ENCODE results near the gene CCNL1.

DNA sequence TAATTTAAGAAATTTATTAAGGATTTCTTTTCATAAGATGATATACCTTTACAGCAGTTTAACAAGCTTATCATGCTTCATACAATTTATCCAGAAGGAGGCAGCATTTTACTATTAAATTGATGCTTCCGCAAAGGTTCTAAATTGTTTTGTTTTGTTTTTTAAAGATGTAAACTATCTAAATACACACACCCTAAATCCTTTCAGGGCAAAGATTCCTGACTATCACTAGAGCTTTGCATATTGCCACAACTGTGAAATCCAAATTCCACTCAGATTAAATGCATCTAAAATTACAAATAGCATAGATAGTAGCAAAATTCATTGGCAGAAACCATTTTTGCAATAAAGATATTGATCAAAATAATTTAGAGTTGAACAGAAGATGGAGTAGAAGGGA lies 44.5 kb upstream of the CCNL1 start:
- TF ChIP-seq RFX5 (IDR thresholded peaks at IDR 0.05; ENCODE audit: borderline replicate concordance, low read depth, low read length), result no peak
- TF ChIP-seq RBBP5 (IDR thresholded peaks at IDR 0.05; ENCODE audit: borderline replicate concordance, low read depth, low read length), result no peak
- TF ChIP-seq, protein P1, sequence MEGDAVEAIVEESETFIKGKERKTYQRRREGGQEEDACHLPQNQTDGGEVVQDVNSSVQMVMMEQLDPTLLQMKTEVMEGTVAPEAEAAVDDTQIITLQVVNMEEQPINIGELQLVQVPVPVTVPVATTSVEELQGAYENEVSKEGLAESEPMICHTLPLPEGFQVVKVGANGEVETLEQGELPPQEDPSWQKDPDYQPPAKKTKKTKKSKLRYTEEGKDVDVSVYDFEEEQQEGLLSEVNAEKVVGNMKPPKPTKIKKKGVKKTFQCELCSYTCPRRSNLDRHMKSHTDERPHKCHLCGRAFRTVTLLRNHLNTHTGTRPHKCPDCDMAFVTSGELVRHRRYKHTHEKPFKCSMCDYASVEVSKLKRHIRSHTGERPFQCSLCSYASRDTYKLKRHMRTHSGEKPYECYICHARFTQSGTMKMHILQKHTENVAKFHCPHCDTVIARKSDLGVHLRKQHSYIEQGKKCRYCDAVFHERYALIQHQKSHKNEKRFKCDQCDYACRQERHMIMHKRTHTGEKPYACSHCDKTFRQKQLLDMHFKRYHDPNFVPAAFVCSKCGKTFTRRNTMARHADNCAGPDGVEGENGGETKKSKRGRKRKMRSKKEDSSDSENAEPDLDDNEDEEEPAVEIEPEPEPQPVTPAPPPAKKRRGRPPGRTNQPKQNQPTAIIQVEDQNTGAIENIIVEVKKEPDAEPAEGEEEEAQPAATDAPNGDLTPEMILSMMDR (IDR thresholded peaks at IDR 0.05; ENCODE audit: control extremely low read depth in 1 of 3, insufficient read depth in 1 of 3, low read depth in 1 of 3, low read length in 3 of 3), result peak in 2 of 3 experiments; percentile 28 to 42; a peak in 2 of 4 replicates
- TF ChIP-seq SRF (IDR thresholded peaks at IDR 0.05; ENCODE audit: low read depth, low read length), result no peak
